Testis (tissue), 3 donors: ENCODE data around the gene INO80. TPM values are rescaled to one million over a fixed set of nuclear protein-coding genes. Genes with fewer than 3 reads are reported as not detected.

Source experiments
- DNase-seq: peaks from one replicate; pipeline ENCODE4 v3.0.0-alpha.2; 2019
- H3K27ac ChIP-seq, 2 donors: fragments of 200-600 bp; sonication (generic); one replicate each; pipeline ENCODE4 v1.5.1; 2019
- H3K27me3 ChIP-seq: fragments of 200-600 bp; sonication (generic); one replicate; pipeline ENCODE4 v1.5.1; 2019
- H3K36me3 ChIP-seq: fragments of 200-600 bp; sonication (generic); one replicate; pipeline ENCODE4 v1.5.1; 2017; ENCODE audit warnings: low read depth; ENCODE audit errors: missing control alignments
- H3K4me1 ChIP-seq: fragments of 200-600 bp; sonication (generic); one replicate; pipeline ENCODE4 v1.5.1; 2019
- H3K4me3 ChIP-seq, 2 donors: fragments of 200-600 bp; sonication (generic); one replicate each; pipeline ENCODE4 v1.5.1; 2017 to 2019
- H3K9me3 ChIP-seq: fragments of 200-600 bp; sonication (generic); one replicate; pipeline ENCODE4 v1.5.1; 2017
- POLR2A ChIP-seq: fragments of 450-650 bp; IDR thresholded peaks from one replicate; pipeline ENCODE4 v1.6.1; 2017; ENCODE audit warnings: antibody characterized with exemption, mild to moderate bottlenecking, moderate library complexity
- WGBS, 2 donors: methylation state at CpG; one replicate each; pipeline ENCODE4 v1.1.5; 2018; 5-methylcytosine and 5-hydroxymethylcytosine counted together
- intact Hi-C: fragments of 100-400 bp; cut with DNase I; formaldehyde crosslinking; loops from one replicate; pipeline ENCODE4 v1.15.1; 2023; ENCODE audit warnings: low total_unique reads
- polyA plus RNA-seq: library from polyadenylated mRNA; stranded (reverse); fragments of 350-450 nt; fragmentation: Illumina TruSeq; extraction: RNeasy Lipid Tissue Mini Kit (QIAGEN cat#74804); gene quantifications from one replicate; pipeline ENCODE4 v1.2.3, GENCODE V29; 2014; ENCODE audit warnings: low read depth, low replicate concordance; ENCODE audit not compliant: insufficient read depth
- total RNA-seq, 2 donors: library from RNA; depleted of rRNA; stranded (reverse); fragments of >200 nt; gene quantifications; one replicate each; pipeline ENCODE4 v1.2.3, GENCODE V29; 2016
- TF ChIP-seq, protein P1 (sequence below), 3 experiments: fragments of 450-650 bp in 2 of 3; fragments of 200-600 bp in 1 of 3; sonication (generic) in 1 of 3; IDR thresholded peaks; one replicate each; pipeline ENCODE4 v1.5.1; 2016 to 2019; ENCODE audit warnings: antibody characterized with exemption in 3 of 3, mild to moderate bottlenecking in 2 of 3, moderate library complexity in 1 of 3

The INO80 gene
- total and polyA plus RNA-seq, 3 donors from 2014 or later: 21.2 to 44.2 (median 43.5) TPM

DNA sequence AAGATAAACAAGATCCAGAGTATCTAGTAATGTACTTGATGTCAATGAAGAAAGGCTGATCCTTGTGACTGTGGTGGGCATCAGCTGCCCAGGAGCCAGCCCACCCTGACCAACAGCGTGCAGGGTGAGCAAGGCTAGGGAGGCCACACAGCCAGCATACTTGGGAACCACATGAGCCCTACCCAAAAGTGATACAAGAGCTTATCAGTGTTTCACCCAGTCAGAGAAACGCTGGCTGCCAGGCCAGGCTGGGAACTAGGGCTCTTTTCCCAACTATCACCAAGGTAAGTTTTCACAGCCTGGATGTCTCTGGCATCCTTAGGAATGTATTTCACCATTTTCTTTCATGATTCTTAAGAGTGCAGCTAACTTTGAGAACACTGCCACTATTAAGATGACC is 137.9 kb downstream of the INO80 start:
- Histone ChIP-seq H3K4me1 (no peaks in the 10 kb centered on the region), H3K27ac (no peak overlapping the region), H3K27me3 (no peaks in the 10 kb centered on the region), H3K4me3 (no peak overlapping the region), H3K36me3 (no peaks in the 10 kb centered on the region), H3K9me3 (no peaks in the 10 kb centered on the region)
- intact Hi-C loops: no loop called here
- WGBS, 2 donors: 72 to 81% methylated on average over 2 of the region's 2 CpGs
- no peak for TF ChIP-seq POLR2A
- TF ChIP-seq, protein P1, sequence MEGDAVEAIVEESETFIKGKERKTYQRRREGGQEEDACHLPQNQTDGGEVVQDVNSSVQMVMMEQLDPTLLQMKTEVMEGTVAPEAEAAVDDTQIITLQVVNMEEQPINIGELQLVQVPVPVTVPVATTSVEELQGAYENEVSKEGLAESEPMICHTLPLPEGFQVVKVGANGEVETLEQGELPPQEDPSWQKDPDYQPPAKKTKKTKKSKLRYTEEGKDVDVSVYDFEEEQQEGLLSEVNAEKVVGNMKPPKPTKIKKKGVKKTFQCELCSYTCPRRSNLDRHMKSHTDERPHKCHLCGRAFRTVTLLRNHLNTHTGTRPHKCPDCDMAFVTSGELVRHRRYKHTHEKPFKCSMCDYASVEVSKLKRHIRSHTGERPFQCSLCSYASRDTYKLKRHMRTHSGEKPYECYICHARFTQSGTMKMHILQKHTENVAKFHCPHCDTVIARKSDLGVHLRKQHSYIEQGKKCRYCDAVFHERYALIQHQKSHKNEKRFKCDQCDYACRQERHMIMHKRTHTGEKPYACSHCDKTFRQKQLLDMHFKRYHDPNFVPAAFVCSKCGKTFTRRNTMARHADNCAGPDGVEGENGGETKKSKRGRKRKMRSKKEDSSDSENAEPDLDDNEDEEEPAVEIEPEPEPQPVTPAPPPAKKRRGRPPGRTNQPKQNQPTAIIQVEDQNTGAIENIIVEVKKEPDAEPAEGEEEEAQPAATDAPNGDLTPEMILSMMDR (IDR thresholded peaks at IDR 0.05): no peak
- DNase-seq: no peak

DNA sequence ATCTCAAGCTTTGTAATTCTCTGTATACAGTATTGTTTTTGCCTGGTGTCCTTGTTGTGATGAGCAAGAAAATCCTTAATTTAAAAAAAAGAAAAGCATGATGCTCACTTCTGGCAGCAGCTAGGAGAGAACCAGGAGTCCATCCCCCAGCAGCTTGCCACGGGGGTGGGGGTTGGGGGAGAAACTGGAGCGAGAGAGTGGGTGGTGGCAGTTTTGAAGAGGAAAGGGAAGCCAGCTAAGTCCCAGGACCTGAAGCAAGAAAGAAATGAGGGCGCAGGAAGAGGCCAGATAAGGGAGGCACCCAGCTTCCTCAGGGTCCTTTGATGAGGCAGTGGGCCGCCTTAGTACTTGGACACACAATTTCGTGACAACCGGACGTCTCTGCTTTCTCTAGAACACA is 139.3 kb downstream of the INO80 start:
- intact Hi-C loops: no loop called here
- Histone ChIP-seq H3K36me3 (no peaks in the 10 kb centered on the region), H3K4me1 (no peaks in the 10 kb centered on the region), H3K27me3 (no peaks in the 10 kb centered on the region), H3K9me3 (no peaks in the 10 kb centered on the region), H3K27ac (no peak overlapping the region), H3K4me3 (no peak overlapping the region)
- no peak for DNase-seq
- no peak for TF ChIP-seq POLR2A
- TF ChIP-seq, protein P1 (IDR thresholded peaks at IDR 0.05): no peak
- 83 to 87% methylated on average over 7 of the region's 7 CpGs for WGBS, 2 donors

DNA sequence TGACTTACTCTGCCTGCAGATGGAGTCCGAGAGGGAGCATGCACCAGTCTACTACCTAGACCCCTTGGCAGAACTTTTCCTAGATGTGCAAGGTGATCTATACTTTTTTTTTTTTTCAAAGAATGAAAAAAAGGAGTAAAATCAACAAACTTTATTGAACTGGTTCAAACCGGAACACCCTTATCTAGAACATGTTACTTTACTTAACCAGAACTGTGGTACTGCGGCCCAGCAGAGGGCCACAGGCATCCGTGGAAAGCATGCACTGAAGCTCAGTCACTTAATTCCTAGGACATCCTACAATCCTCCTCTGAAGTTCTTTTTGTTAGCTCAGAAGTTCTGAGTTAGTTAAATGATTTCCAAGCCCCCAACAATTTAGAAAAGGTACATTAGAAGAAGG is 141.2 kb downstream of the INO80 start:
- 61 to 77% methylated on average over 4 of the region's 4 CpGs for WGBS, 2 donors
- no peak overlapping the region for H3K27ac ChIP-seq
- H3K4me3 ChIP-seq: no peak overlapping the region
- no peaks in the 10 kb centered on the region for H3K9me3 ChIP-seq
- no peak for DNase-seq
- H3K36me3 ChIP-seq: no peaks in the 10 kb centered on the region
- intact Hi-C loops: no loop called here
- H3K4me1 ChIP-seq: no peaks in the 10 kb centered on the region
- no peak for TF ChIP-seq POLR2A
- TF ChIP-seq, protein P1 (IDR thresholded peaks at IDR 0.05): peak in 1 of 3 experiments; percentile 4
- no peaks in the 10 kb centered on the region for H3K27me3 ChIP-seq

DNA sequence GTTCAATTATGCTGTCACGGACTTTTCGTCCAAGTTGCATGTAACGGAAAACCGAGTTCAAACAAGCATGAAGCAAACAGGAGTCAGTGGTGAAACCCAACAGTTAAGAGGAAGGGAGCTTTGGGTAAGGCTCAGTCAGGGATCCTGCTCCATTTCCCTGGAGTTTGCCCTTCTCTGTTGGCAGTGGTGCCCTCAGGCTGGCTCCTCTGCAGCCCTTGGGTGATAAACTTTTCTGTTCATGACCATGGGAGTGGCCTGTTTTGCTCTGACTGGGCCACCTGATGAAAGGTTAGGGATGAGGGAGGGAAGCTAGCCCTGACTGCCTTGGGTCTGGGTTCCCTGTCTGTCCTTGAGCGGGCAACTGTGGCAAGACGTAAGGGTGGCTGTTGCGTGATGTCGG is 146.7 kb downstream of the INO80 start:
- Histone ChIP-seq H3K4me1 (peaks cover 9% of the 10 kb centered on the region), H3K9me3 (no peaks in the 10 kb centered on the region), H3K27me3 (no peaks in the 10 kb centered on the region), H3K27ac (no peak overlapping the region), H3K4me3 (no peak overlapping the region), H3K36me3 (no peaks in the 10 kb centered on the region)
- TF ChIP-seq, protein P1 (IDR thresholded peaks at IDR 0.05): no peak
- no peak for TF ChIP-seq POLR2A
- intact Hi-C loops: no loop called here
- no peak for DNase-seq
- WGBS, 2 donors: 92 to 96% methylated on average over 8 of the region's 8 CpGs

DNA sequence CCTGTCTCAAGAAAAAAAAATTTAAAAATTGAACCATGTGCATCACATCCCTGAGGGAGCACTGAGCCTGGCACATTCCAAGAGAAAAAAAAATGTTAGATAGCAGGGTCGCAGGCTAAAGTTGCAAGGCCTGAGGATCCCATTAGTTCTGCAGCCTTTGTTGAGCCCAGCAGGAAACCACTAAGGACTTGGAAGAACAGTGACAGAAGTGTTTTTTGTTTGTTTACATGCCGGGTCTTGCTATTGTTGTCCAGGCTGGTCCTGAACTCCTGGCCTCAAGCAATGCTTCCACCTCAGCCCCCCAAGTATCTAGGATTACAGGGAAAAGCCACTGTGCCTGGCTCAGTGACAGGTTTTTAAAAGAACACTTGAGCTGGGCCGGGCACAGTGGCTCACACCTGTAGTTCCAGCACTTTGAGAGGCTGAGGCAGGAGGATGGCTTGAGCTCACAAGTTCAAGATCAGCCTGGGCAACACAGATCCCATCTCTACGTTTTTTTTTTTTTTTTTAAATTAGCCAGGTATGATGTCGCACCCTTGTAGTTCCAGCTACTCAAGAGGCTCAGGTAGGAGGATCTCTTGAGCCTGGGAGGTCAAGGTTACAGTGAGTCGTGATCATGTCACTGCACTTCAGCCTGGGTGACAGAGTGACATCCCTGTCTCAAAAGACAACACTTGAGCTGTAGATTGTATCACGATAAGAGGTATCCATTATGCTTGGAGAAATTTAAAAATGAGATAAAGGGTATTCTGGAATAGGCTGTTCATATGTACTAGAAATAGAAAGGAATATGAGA is 147.6 kb downstream of the INO80 start:
- Histone ChIP-seq H3K4me3 (no peak overlapping the region), H3K9me3 (no peaks in the 10 kb centered on the region), H3K27me3 (no peaks in the 10 kb centered on the region), H3K27ac (no peak overlapping the region), H3K4me1 (peaks cover 9% of the 10 kb centered on the region), H3K36me3 (no peaks in the 10 kb centered on the region)
- intact Hi-C loops: no loop called here
- TF ChIP-seq, protein P1 (IDR thresholded peaks at IDR 0.05): no peak
- no peak for TF ChIP-seq POLR2A
- 75 to 81% methylated on average over 7 of the region's 7 CpGs for WGBS, 2 donors
- DNase-seq: no peak
